K562 (cell line): ENCODE measurements around the gene LIF. TPM values are rescaled to one million over a fixed set of nuclear protein-coding genes. Genes with fewer than 3 reads are reported as not detected.

Experiments used
- ATAC-seq: fragments of 200-7000 bp; cut with Tn5 transposase; 3 replicates; pipeline ENCODE4 v1.9.1; 2020; ENCODE audit warnings: moderate library complexity
- BruUV-seq: library from RNA; stranded (reverse); fragments of 400-500 nt; replicated peaks from 2 replicates; lab custom pipeline; 2021; lab: Mats Ljungman, UMichigan
- CTCF ChIA-PET: fragments of 300-600 bp; formaldehyde crosslinking; extraction: SDS; loops from one replicate; lab custom pipeline; 2021; ENCODE audit warnings: low intra/inter-chr PET ratio; lab: Yijun Ruan, JAX
- POLR2A ChIA-PET: fragments of 300-600, 350-650 bp; sonication (Branson Sonifier 250); formaldehyde crosslinking; extraction: SDS; loops from one replicate; lab custom pipeline; 2021; ENCODE audit warnings: antibody characterized with exemption, inconsistent platforms; lab: Yijun Ruan, JAX
- DNase-seq, 4 experiments: peaks; one replicate each; pipeline versions ENCODE4 v3.0.0 to v3.0.0-alpha.2; 2011 to 2018; ENCODE audit warnings: low spot score in 3 of 4, mixed read lengths in 3 of 4; ENCODE audit errors: extremely low read depth in 1 of 4
- FAIRE-seq: peaks from 2 replicates; lab custom pipeline; 2011; peaks lifted over from hg19 to GRCh38; lab: Jason Lieb, UNC
- H2AFZ ChIP-seq: 2 replicates; pipeline ENCODE4 v1.6.0; 2011; ENCODE audit warnings: low read depth, low read length, control low read depth, inconsistent platforms
- H3K27ac ChIP-seq: fragments of 200-600 bp; 3 replicates; pipeline ENCODE4 v1.8.0; 2011; ENCODE audit warnings: low read depth, mild to moderate bottlenecking, control low read depth, inconsistent platforms, low read length, moderate library complexity, mixed read lengths; ENCODE audit errors: extremely low read depth
- H3K27me3 ChIP-seq, 2 experiments: fragments of 300-600 bp in 1 of 2; 2 replicates in 1 of 2; 3 replicates in 1 of 2; pipeline versions ENCODE4 v1.6.0 to v1.8.0; 2011; ENCODE audit warnings: inconsistent platforms in 2 of 2, low read length in 2 of 2, mild to moderate bottlenecking in 1 of 2, mixed read lengths in 1 of 2, moderate library complexity in 1 of 2; ENCODE audit not compliant: control insufficient read depth in 2 of 2, insufficient read depth in 2 of 2
- H3K36me3 ChIP-seq: fragments of 300-600 bp; 3 replicates; pipeline ENCODE4 v1.8.0; 2011; ENCODE audit warnings: mild to moderate bottlenecking, low read length, inconsistent platforms; ENCODE audit not compliant: control insufficient read depth, insufficient read depth
- H3K4me1 ChIP-seq, 2 experiments: fragments of 200-600 bp in 1 of 2; replicated peaks in 1 of 2; 2 replicates in 1 of 2; 3 replicates in 1 of 2; pipeline versions ENCODE4 v1.5.1 to v1.8.0; 2011; ENCODE audit warnings: inconsistent platforms in 2 of 2, low read length in 2 of 2, mild to moderate bottlenecking in 1 of 2, mixed read lengths in 1 of 2, moderate library complexity in 1 of 2; ENCODE audit not compliant: control insufficient read depth in 2 of 2, insufficient read depth in 2 of 2
- H3K4me2 ChIP-seq: 2 replicates; pipeline ENCODE4 v1.6.1; 2011; ENCODE audit warnings: low read length, control low read depth, inconsistent platforms, mixed read lengths; ENCODE audit not compliant: insufficient read depth
- H3K4me3 ChIP-seq: fragments of 200-600 bp; sonication (generic), shearing (Covaris generic); 2 replicates; pipeline ENCODE4 v1.5.1; 2016; ENCODE audit warnings: control low read depth, inconsistent platforms
- H3K79me2 ChIP-seq: fragments of 200-600 bp; 3 replicates; pipeline ENCODE4 v1.8.0; 2011; ENCODE audit warnings: low read length, inconsistent platforms; ENCODE audit not compliant: control insufficient read depth, insufficient read depth
- H3K9ac ChIP-seq, 2 experiments: 2 replicates each; pipeline versions ENCODE4 v1.6.0 to v1.6.1; 2011; ENCODE audit warnings: low read depth in 2 of 2, low read length in 2 of 2, control low read depth in 1 of 2, inconsistent platforms in 1 of 2, mild to moderate bottlenecking in 1 of 2, mixed read lengths in 1 of 2; ENCODE audit not compliant: insufficient read depth in 1 of 2
- H3K9me1 ChIP-seq: one replicate; pipeline ENCODE4 v1.6.0; 2011; ENCODE audit warnings: inconsistent platforms, mild to moderate bottlenecking, low read length, moderate library complexity; ENCODE audit not compliant: control insufficient read depth, insufficient read depth
- H3K9me3 ChIP-seq: replicated peaks from 2 replicates; pipeline ENCODE4 v1.5.1; 2011; ENCODE audit warnings: low read depth, low read length, inconsistent platforms; ENCODE audit not compliant: control insufficient read depth, insufficient read depth
- H4K20me1 ChIP-seq: replicated peaks from 2 replicates; pipeline ENCODE4 v1.6.1; 2011; ENCODE audit warnings: low read length, inconsistent platforms, mixed read lengths; ENCODE audit not compliant: control insufficient read depth, insufficient read depth
- HDAC2 ChIP-seq: fragments of 450-650 bp; IDR thresholded peaks from 2 replicates; pipeline ENCODE4 v1.6.1; 2016; ENCODE audit warnings: mild to moderate bottlenecking
- PPARD ChIP-seq: fragments of 250-450 bp; sonication (Bioruptor Pico); IDR thresholded peaks from 2 replicates; pipeline ENCODE4 v1.8.0; 2022; ENCODE audit warnings: inconsistent platforms, mild to moderate bottlenecking, moderate library complexity
- RBFOX2 ChIP-seq: fragments of 200-400 bp; formaldehyde crosslinking; IDR thresholded peaks from 2 replicates; pipeline ENCODE4 v1.6.1; 2017; ENCODE audit warnings: low read depth, mild to moderate bottlenecking, low read length, moderate library complexity
- WGBS: fragments of 100-300 bp; shearing (Covaris generic); methylation state at CpG from one replicate; pipeline ENCODE4 v1.1.6; 2016; ENCODE audit warnings: low coverage, mixed read lengths; ENCODE audit not compliant: insufficient coverage; ENCODE audit errors: missing lambda C conversion rate; 5-methylcytosine and 5-hydroxymethylcytosine counted together
- in situ Hi-C: fragments of 300-500 bp; cut with MboI; formaldehyde crosslinking; loops from 4 replicates; pipeline ENCODE4 v1.15.0; 2018; ENCODE audit warnings: inconsistent platforms, mixed read lengths
- intact Hi-C: fragments of 100-400 bp; cut with micrococcal nuclease; formaldehyde crosslinking; loops from 2 replicates; pipeline ENCODE4 v1.14.2; 2022
- polyA plus RNA-seq, 8 experiments: library from polyadenylated mRNA; depleted of rRNA in 4 of 8; stranded (reverse) in 5 of 8; unstranded in 3 of 8; fragments of >200 nt; fragmentation: Nextera tagmentation in 2 of 8; fragmentation: Illumina TruSeq in 1 of 8; extraction: Ambion mirVana in 2 of 8; extraction: Trizol in 1 of 8; gene quantifications; 2 replicates each; pipeline versions ENCODE4 v1.2.1 to v1.2.3, GENCODE V29; 2011 to 2014; ENCODE audit warnings: inconsistent platforms in 1 of 8, missing spikeins in 1 of 8
- total RNA-seq, 7 experiments: library from RNA; depleted of rRNA in 6 of 7; stranded (reverse); fragments of >200 nt in 6 of 7; fragmentation: Illumina TruSeq in 2 of 7; extraction: Trizol in 2 of 7; gene quantifications; 2 replicates each; pipeline versions ENCODE4 v1.2.1 to v1.2.3, GENCODE V29; 2011 to 2021; ENCODE audit warnings: low replicate concordance in 1 of 7
- TF ChIP-seq, protein P1 (sequence below): fragments of 250-450 bp; sonication (Bioruptor Pico); IDR thresholded peaks from 2 replicates; pipeline ENCODE4 v1.5.0; 2020; ENCODE audit warnings: mild to moderate bottlenecking, borderline replicate concordance
- TF ChIP-seq, protein P2 (sequence below): fragments of 450-650 bp; IDR thresholded peaks from 2 replicates; pipeline ENCODE4 v1.6.1; 2016; ENCODE audit warnings: missing biosample characterization, missing genetic modification characterization

LIF gene
- total and polyA plus RNA-seq, 9 of the 15 experiments (the other 6 are each of a cell fraction or from before 2014, with no cell fraction given): 0.05 to 0.39 (median 0.18) TPM; not detected in 3

DNA sequence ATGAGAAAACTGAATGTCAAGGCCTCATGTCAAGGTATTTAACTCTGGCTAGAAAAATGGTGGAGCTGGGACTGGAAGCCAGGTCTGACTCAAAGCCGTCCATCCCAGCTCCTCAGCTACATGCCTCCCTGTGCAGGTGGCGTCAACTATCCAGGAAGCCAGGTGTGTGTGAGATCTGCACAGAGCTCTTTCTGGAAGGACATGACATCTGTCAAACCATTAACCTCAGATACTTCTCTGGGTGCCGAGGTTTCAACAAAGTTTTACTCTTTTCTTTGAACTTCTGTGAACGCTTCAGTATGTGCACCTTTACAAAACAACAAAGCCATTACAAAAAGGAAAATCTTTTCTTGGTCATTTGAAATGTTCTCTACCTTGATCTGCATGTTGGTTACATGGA lies 49.8 kb upstream of the LIF start:
- Histone ChIP-seq H3K9ac (no peak overlapping the region), H3K36me3 (peaks cover 18% of the 10 kb centered on the region; the same call in 1 of the 3 replicates), H4K20me1 (no peaks in the 10 kb centered on the region), H3K9me3 (no peaks in the 10 kb centered on the region), H2AFZ (no peak overlapping the region), H3K4me1 (0 out of 5 replicates have a peak, but pooled peaks cover 0 to 2% of the 10 kb centered on the region in 2 experiments), H3K79me2 (no peaks in the 10 kb centered on the region), H3K27me3 (no peaks in the 10 kb centered on the region), H3K4me2 (no peak overlapping the region), H3K4me3 (no peak overlapping the region), H3K27ac (no peak overlapping the region), H3K9me1 (no peaks in the 10 kb centered on the region)
- BruUV-seq: no TSS peak
- in situ Hi-C loops: no loop called here
- ATAC-seq (no peak), FAIRE-seq (no peak), DNase-seq (no peak)
- intact Hi-C loops: no loop called here
- POLR2A ChIA-PET: interaction anchor here (1.0 to 1.2 kb wide), 2 partner anchors 14 to 15 kb away, joined by 3 to 4 read pairs; no protein-coding TSS in a partner anchor
- 62% methylated on average over 4 of the region's 4 CpGs for WGBS
- TF ChIP-seq HDAC2 (no peak), PPARD (CRISPR knock-in tag) (no peak), RBFOX2 (no peak)
- TF ChIP-seq, protein P1, sequence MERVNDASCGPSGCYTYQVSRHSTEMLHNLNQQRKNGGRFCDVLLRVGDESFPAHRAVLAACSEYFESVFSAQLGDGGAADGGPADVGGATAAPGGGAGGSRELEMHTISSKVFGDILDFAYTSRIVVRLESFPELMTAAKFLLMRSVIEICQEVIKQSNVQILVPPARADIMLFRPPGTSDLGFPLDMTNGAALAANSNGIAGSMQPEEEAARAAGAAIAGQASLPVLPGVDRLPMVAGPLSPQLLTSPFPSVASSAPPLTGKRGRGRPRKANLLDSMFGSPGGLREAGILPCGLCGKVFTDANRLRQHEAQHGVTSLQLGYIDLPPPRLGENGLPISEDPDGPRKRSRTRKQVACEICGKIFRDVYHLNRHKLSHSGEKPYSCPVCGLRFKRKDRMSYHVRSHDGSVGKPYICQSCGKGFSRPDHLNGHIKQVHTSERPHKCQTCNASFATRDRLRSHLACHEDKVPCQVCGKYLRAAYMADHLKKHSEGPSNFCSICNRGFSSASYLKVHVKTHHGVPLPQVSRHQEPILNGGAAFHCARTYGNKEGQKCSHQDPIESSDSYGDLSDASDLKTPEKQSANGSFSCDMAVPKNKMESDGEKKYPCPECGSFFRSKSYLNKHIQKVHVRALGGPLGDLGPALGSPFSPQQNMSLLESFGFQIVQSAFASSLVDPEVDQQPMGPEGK: no peak
- TF ChIP-seq, protein P2, sequence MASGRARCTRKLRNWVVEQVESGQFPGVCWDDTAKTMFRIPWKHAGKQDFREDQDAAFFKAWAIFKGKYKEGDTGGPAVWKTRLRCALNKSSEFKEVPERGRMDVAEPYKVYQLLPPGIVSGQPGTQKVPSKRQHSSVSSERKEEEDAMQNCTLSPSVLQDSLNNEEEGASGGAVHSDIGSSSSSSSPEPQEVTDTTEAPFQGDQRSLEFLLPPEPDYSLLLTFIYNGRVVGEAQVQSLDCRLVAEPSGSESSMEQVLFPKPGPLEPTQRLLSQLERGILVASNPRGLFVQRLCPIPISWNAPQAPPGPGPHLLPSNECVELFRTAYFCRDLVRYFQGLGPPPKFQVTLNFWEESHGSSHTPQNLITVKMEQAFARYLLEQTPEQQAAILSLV: no peak
- CTCF ChIA-PET: no interaction called here
